GM12891 (cell line): ENCODE results near the gene APC2.

Source experiments
- POLR2A ChIP-seq: IDR thresholded peaks from 2 replicates; pipeline ENCODE4 v1.6.1; 2011; ENCODE audit warnings: low read depth, low read length, control low read depth
- POLR2AphosphoS5 ChIP-seq: IDR thresholded peaks from 2 replicates; pipeline ENCODE4 v1.6.1; 2011; ENCODE audit warnings: low read depth, low read length, control low read depth
- POU2F2 ChIP-seq: IDR thresholded peaks from 2 replicates; pipeline ENCODE4 v1.6.1; 2011; ENCODE audit warnings: low read depth, mild to moderate bottlenecking, control low read depth, low read length, moderate library complexity
- SPI1 ChIP-seq: IDR thresholded peaks from 2 replicates; pipeline ENCODE4 v1.6.1; 2011; ENCODE audit warnings: low read depth, low read length, control low read depth
- TAF1 ChIP-seq: IDR thresholded peaks from 2 replicates; pipeline ENCODE4 v1.6.1; 2011; ENCODE audit warnings: low read depth, low read length, control low read depth

DNA sequence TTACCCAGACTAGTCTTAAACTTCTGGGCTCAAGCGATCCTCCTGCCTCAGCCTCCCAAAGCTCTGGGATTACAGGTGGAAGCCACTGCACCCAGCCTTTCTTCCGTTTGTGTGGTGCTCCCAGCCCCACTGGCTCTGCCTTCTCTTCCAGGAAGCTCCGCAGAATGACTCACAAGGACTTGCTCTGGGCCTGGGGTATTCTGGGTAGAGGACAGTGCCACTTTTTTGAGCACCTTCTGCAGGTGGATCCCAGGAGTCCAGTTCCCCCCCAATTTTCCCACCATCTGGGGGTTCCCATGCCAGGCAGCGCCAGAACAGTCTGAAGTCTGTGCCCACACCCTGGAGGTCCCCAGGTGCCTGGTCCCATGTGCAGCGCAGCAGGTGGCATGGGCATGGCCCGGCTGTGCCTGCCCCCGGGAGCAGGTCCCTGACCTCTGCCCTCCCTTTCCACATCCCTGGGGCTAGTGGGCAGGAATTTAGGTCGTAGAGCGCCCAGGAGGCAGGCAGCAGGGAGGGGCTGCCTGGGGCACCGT lies 42.6 kb downstream of the APC2 start:
- TF ChIP-seq POLR2A (no peak), SPI1 (no peak), POLR2AphosphoS5 (no peak), TAF1 (no peak), POU2F2 (no peak)
